ENCODE results near the gene KRTAP10-7. TPM values are rescaled to one million over a fixed set of nuclear protein-coding genes. Genes with fewer than 3 reads are reported as not detected.

Gene KRTAP10-7
- total RNA-seq, 1 experiment from 2014 or later, result not detected

GRCh38 chr21:44648557-44649311 lies 48.3 kb downstream of the KRTAP10-7 start:
- intact Hi-C loops (cut with micrococcal nuclease; ENCODE audit: unreplicated experiment), result no loop called here
- H3K4me1 Mint-ChIP-seq (ENCODE audit: low read depth, unreplicated experiment), result no peaks in the 10 kb centered on the region
- H3K9me3 ChIP-seq, result peaks cover 13% of the 10 kb centered on the region
- POLR2A ChIA-PET, result no interaction called here
- TF ChIP-seq, protein P1, sequence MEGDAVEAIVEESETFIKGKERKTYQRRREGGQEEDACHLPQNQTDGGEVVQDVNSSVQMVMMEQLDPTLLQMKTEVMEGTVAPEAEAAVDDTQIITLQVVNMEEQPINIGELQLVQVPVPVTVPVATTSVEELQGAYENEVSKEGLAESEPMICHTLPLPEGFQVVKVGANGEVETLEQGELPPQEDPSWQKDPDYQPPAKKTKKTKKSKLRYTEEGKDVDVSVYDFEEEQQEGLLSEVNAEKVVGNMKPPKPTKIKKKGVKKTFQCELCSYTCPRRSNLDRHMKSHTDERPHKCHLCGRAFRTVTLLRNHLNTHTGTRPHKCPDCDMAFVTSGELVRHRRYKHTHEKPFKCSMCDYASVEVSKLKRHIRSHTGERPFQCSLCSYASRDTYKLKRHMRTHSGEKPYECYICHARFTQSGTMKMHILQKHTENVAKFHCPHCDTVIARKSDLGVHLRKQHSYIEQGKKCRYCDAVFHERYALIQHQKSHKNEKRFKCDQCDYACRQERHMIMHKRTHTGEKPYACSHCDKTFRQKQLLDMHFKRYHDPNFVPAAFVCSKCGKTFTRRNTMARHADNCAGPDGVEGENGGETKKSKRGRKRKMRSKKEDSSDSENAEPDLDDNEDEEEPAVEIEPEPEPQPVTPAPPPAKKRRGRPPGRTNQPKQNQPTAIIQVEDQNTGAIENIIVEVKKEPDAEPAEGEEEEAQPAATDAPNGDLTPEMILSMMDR (IDR thresholded peaks at IDR 0.05; ENCODE audit: insufficient read depth in 1 of 2, low read depth in 1 of 2, low read length in 1 of 2, severe bottlenecking in 1 of 2, unreplicated experiment in 1 of 2), result no peak
- peaks cover 23% of the 10 kb centered on the region for H3K9me3 Mint-ChIP-seq (ENCODE audit: unreplicated experiment)
- no peak for DNase-seq
- H3K4me3 ChIP-seq (ENCODE audit: low read depth, low read length), result no peak overlapping the region
- H3K36me3 Mint-ChIP-seq (ENCODE audit: insufficient read depth, unreplicated experiment), result no peaks in the 10 kb centered on the region
- H3K27me3 ChIP-seq (replicated peaks; ENCODE audit: control insufficient read depth, insufficient read depth, low read length), result no peaks in the 10 kb centered on the region
- no TSS peak for BruUV-seq (replicated peaks)
- H3K4me1 ChIP-seq, result no peaks in the 10 kb centered on the region
- H3K27ac Mint-ChIP-seq (ENCODE audit: unreplicated experiment), result no peak overlapping the region
- H3K27me3 Mint-ChIP-seq (ENCODE audit: insufficient read depth, unreplicated experiment), result no peaks in the 10 kb centered on the region
- H3K36me3 ChIP-seq (ENCODE audit: control insufficient read depth, insufficient read depth, low read length), result no peaks in the 10 kb centered on the region
- CTCF ChIA-PET, result interaction anchor here (0.6 kb wide), 1 partner anchor 316 kb away, joined by 3 read pairs; no protein-coding TSS in a partner anchor
- no peak overlapping the region for H3K4me3 Mint-ChIP-seq (ENCODE audit: unreplicated experiment)

GRCh38 chr21:44649521-44650100 lies 49.2 kb downstream of the KRTAP10-7 start:
- Histone ChIP-seq H3K4me1 (no peaks in the 10 kb centered on the region), H3K27me3 (replicated peaks; ENCODE audit: control insufficient read depth, insufficient read depth, low read length) (no peaks in the 10 kb centered on the region), H3K4me3 (ENCODE audit: low read depth, low read length) (no peak overlapping the region), H3K9me3 (peaks cover 11% of the 10 kb centered on the region), H3K36me3 (ENCODE audit: control insufficient read depth, insufficient read depth, low read length) (no peaks in the 10 kb centered on the region)
- Mint-ChIP-seq H3K27ac (ENCODE audit: unreplicated experiment) (no peak overlapping the region), H3K27me3 (ENCODE audit: insufficient read depth, unreplicated experiment) (no peaks in the 10 kb centered on the region), H3K9me3 (ENCODE audit: unreplicated experiment) (peaks cover 15% of the 10 kb centered on the region), H3K4me3 (ENCODE audit: unreplicated experiment) (no peak overlapping the region), H3K4me1 (ENCODE audit: low read depth, unreplicated experiment) (no peaks in the 10 kb centered on the region), H3K36me3 (ENCODE audit: insufficient read depth, unreplicated experiment) (no peaks in the 10 kb centered on the region)
- POLR2A ChIA-PET, result no interaction called here
- DNase-seq, result no peak
- intact Hi-C loops (cut with micrococcal nuclease; ENCODE audit: unreplicated experiment), result no loop called here
- CTCF ChIA-PET, result interaction anchor here (0.7 kb wide), 1 partner anchor 27 kb away, joined by 3 read pairs; no protein-coding TSS in a partner anchor
- TF ChIP-seq, protein P1 (IDR thresholded peaks at IDR 0.05; ENCODE audit: insufficient read depth in 1 of 2, low read depth in 1 of 2, low read length in 1 of 2, severe bottlenecking in 1 of 2, unreplicated experiment in 1 of 2), result no peak
- no TSS peak for BruUV-seq (replicated peaks)

- Mint-ChIP-seq H3K27me3 (ENCODE audit: insufficient read depth, unreplicated experiment) (no peaks in the 10 kb centered on the region), H3K27ac (ENCODE audit: unreplicated experiment) (no peak overlapping the region), H3K36me3 (ENCODE audit: insufficient read depth, unreplicated experiment) (no peaks in the 10 kb centered on the region), H3K4me1 (ENCODE audit: low read depth, unreplicated experiment) (no peaks in the 10 kb centered on the region), H3K4me3 (ENCODE audit: unreplicated experiment) (no peak overlapping the region), H3K9me3 (ENCODE audit: unreplicated experiment) (peaks cover 7% of the 10 kb centered on the region)
- peaks cover 3% of the 10 kb centered on the region; the same call in 1 of the 2 replicates for H3K9me3 ChIP-seq
- ChIA-PET POLR2A (no interaction called here), CTCF (no interaction called here)
- H3K27me3 ChIP-seq (replicated peaks; ENCODE audit: control insufficient read depth, insufficient read depth, low read length), result no peaks in the 10 kb centered on the region
- TF ChIP-seq, protein P1 (IDR thresholded peaks at IDR 0.05; ENCODE audit: insufficient read depth in 1 of 2, low read depth in 1 of 2, low read length in 1 of 2, severe bottlenecking in 1 of 2, unreplicated experiment in 1 of 2), result no peak
- H3K4me1 ChIP-seq, result no peaks in the 10 kb centered on the region
- H3K4me3 ChIP-seq (ENCODE audit: low read depth, low read length), result no peak overlapping the region
- intact Hi-C loops (cut with micrococcal nuclease; ENCODE audit: unreplicated experiment), result no loop called here
- no peak for DNase-seq
- BruUV-seq (replicated peaks), result no TSS peak
- no peaks in the 10 kb centered on the region for H3K36me3 ChIP-seq (ENCODE audit: control insufficient read depth, insufficient read depth, low read length)
Observed at GRCh38 chr21:44650265-44650972, 50.0 kb downstream of the KRTAP10-7 start.
